SK-N-SH treated with all-trans-retinoic acid at 6 μM for 48 hours (cell line): ENCODE measurements around the gene TCERG1.

Experiments used
- ATAC-seq: fragments of 200-7000 bp; cut with Tn5 transposase; 3 replicates; pipeline ENCODE4 v1.9.1; 2020; ENCODE audit warnings: mild to moderate bottlenecking, moderate library complexity
- ARNTL ChIP-seq: fragments of 450-650 bp; formaldehyde crosslinking; IDR thresholded peaks from 2 replicates; pipeline ENCODE4 v1.5.0; 2020; ENCODE audit warnings: low read depth, mild to moderate bottlenecking, moderate library complexity, borderline replicate concordance
- BACH2 ChIP-seq: fragments of 250-450 bp; sonication (Bioruptor Pico); IDR thresholded peaks from 2 replicates; pipeline ENCODE4 v1.9.0; 2021; ENCODE audit warnings: mild to moderate bottlenecking, borderline replicate concordance
- GLIS3 ChIP-seq: fragments of 250-450 bp; sonication (Bioruptor Pico); IDR thresholded peaks from 2 replicates; pipeline ENCODE4 v1.5.0; 2020; ENCODE audit warnings: mild to moderate bottlenecking, moderate library complexity
- ISL1 ChIP-seq: fragments of 250-450 bp; sonication (Bioruptor Pico); IDR thresholded peaks from 2 replicates; pipeline ENCODE4 v2.1.2; 2022; ENCODE audit warnings: mild to moderate bottlenecking, moderate library complexity
- OSR1 ChIP-seq: fragments of 250-450 bp; sonication (Bioruptor Pico); IDR thresholded peaks from 2 replicates; pipeline ENCODE4 v1.8.0; 2022; ENCODE audit warnings: moderate library complexity, mild to moderate bottlenecking, inconsistent platforms
- RARB ChIP-seq: fragments of 250-450 bp; sonication (Bioruptor Pico); IDR thresholded peaks from 2 replicates; pipeline ENCODE4 v1.8.0; 2021; ENCODE audit warnings: mild to moderate bottlenecking, moderate library complexity
- SNAI2 ChIP-seq: fragments of 250-450 bp; sonication (Bioruptor Pico); IDR thresholded peaks from 2 replicates; pipeline ENCODE4 v1.5.0; 2020; ENCODE audit warnings: mild to moderate bottlenecking, moderate library complexity
- TCF4 ChIP-seq: fragments of 250-450 bp; sonication (Bioruptor Pico); IDR thresholded peaks from 2 replicates; pipeline ENCODE4 v1.8.0; 2021; ENCODE audit warnings: mild to moderate bottlenecking, moderate library complexity, borderline replicate concordance
- TOX ChIP-seq: fragments of 250-450 bp; sonication (Bioruptor Pico); IDR thresholded peaks from 2 replicates; pipeline ENCODE4 v1.8.0; 2021; ENCODE audit warnings: mild to moderate bottlenecking, moderate library complexity, borderline replicate concordance
- TSHZ2 ChIP-seq: fragments of 250-450 bp; sonication (Bioruptor Pico); IDR thresholded peaks from 2 replicates; pipeline ENCODE4 v1.5.0; 2020; ENCODE audit warnings: mild to moderate bottlenecking, moderate library complexity
- ZC3H10 ChIP-seq: fragments of 250-450 bp; sonication (Bioruptor Pico); IDR thresholded peaks from 2 replicates; pipeline ENCODE4 v1.5.1; 2021; ENCODE audit warnings: mild to moderate bottlenecking, moderate library complexity
- ZNF565 ChIP-seq: fragments of 450-650 bp; formaldehyde crosslinking; conservative IDR thresholded peaks from 2 replicates; pipeline ENCODE4 v1.5.0; 2020; ENCODE audit warnings: low read depth, mild to moderate bottlenecking, moderate library complexity
- ZNF70 ChIP-seq: fragments of 450-650 bp; formaldehyde crosslinking; IDR thresholded peaks from 2 replicates; pipeline ENCODE4 v1.5.0; 2020; ENCODE audit warnings: mild to moderate bottlenecking, moderate library complexity
- ZNF8 ChIP-seq: fragments of 450-650 bp; formaldehyde crosslinking; IDR thresholded peaks from 2 replicates; pipeline ENCODE4 v1.5.0; 2020; ENCODE audit warnings: mild to moderate bottlenecking, moderate library complexity
- TF ChIP-seq, protein P1 (sequence below): fragments of 250-450 bp; sonication (Bioruptor Pico); IDR thresholded peaks from 2 replicates; pipeline ENCODE4 v1.5.1; 2020; ENCODE audit warnings: low read depth, mild to moderate bottlenecking, moderate library complexity
- TF ChIP-seq, protein P2 (sequence below): fragments of 250-450 bp; sonication (Bioruptor Pico); IDR thresholded peaks from 2 replicates; pipeline ENCODE4 v1.8.0; 2020; ENCODE audit warnings: mild to moderate bottlenecking, moderate library complexity, borderline replicate concordance
- TF ChIP-seq, protein P3 (sequence below): fragments of 250-450 bp; sonication (Bioruptor Pico); IDR thresholded peaks from 2 replicates; pipeline ENCODE4 v1.5.1; 2021; ENCODE audit warnings: mild to moderate bottlenecking, moderate library complexity

Gene TCERG1

DNA sequence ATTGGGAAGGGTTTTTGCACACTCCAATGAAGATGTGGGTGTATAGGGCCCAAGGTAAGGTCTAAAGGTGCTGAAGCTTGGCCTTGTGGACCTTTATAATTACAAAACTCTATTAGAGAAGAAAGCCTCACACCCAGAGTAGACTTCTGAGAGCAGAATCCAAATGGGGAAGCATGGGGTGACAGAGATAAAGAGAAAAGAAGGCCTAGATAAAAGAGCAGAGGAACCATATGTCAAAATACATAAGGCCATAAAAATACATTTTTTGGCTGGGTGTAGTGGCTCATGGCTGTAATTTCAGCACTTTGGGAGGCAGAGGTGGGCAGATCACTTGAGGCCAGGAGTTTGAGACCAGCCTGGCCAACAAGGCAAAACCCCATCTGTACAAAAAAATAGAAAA is 27.4 kb upstream of the TCERG1 start:
- no peak for TF ChIP-seq SNAI2 (CRISPR knock-in tag)
- ATAC-seq: no peak

GRCh38 chr5:146425023-146425422 is 22.1 kb upstream of the TCERG1 start:
- no peak for ATAC-seq
- TF ChIP-seq GLIS3 (CRISPR knock-in tag): no peak
- no peak for TF ChIP-seq TOX (CRISPR knock-in tag)
- TF ChIP-seq, protein P1, sequence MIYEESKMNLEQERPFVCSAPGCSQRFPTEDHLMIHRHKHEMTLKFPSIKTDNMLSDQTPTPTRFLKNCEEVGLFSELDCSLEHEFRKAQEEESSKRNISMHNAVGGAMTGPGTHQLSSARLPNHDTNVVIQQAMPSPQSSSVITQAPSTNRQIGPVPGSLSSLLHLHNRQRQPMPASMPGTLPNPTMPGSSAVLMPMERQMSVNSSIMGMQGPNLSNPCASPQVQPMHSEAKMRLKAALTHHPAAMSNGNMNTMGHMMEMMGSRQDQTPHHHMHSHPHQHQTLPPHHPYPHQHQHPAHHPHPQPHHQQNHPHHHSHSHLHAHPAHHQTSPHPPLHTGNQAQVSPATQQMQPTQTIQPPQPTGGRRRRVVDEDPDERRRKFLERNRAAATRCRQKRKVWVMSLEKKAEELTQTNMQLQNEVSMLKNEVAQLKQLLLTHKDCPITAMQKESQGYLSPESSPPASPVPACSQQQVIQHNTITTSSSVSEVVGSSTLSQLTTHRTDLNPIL: no peak
- no peak for TF ChIP-seq SNAI2 (CRISPR knock-in tag)

DNA sequence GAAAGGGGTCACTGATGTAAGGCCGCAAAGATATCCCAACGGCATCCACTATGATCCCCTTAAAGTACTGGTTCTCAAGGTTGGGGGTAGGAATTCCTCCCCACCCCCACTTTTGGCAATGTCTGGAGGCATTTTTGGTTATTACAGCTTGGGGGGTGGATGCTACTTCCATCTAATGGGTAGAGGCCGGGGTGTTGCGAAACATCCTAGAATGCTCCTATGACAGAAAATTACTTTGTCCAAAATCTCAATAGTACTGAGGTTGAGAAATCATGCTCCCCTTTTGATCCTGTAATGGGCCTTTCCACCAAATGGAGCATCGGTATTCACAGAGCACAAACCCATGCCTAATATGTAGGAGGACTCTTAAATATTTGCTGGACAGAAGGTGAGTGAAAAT is 20.8 kb upstream of the TCERG1 start:
- TF ChIP-seq ISL1: no peak
- no peak for TF ChIP-seq ZNF565 (CRISPR knock-in tag)
- no peak for TF ChIP-seq ZC3H10 (CRISPR knock-in tag)
- TF ChIP-seq ARNTL (CRISPR knock-in tag): no peak
- no peak for TF ChIP-seq GLIS3 (CRISPR knock-in tag)
- TF ChIP-seq, protein P1: no peak
- TF ChIP-seq RARB (CRISPR knock-in tag): no peak
- no peak for TF ChIP-seq BACH2
- TF ChIP-seq ZNF70 (CRISPR knock-in tag): no peak
- no peak for TF ChIP-seq ZNF8 (CRISPR knock-in tag)
- no peak for ATAC-seq

- ATAC-seq: peak; percentile 92
- TF ChIP-seq ZNF565 (CRISPR knock-in tag) (no peak), ZNF8 (CRISPR knock-in tag) (no peak)
- TF ChIP-seq, all 23 proteins: peak for 0
Measured at GRCh38 chr5:146426853-146427618, 20.1 kb upstream of the TCERG1 start.

- TF ChIP-seq TCF4 (CRISPR knock-in tag) (no peak), OSR1 (CRISPR knock-in tag) (no peak), ZC3H10 (CRISPR knock-in tag) (no peak)
- TF ChIP-seq, protein P2, sequence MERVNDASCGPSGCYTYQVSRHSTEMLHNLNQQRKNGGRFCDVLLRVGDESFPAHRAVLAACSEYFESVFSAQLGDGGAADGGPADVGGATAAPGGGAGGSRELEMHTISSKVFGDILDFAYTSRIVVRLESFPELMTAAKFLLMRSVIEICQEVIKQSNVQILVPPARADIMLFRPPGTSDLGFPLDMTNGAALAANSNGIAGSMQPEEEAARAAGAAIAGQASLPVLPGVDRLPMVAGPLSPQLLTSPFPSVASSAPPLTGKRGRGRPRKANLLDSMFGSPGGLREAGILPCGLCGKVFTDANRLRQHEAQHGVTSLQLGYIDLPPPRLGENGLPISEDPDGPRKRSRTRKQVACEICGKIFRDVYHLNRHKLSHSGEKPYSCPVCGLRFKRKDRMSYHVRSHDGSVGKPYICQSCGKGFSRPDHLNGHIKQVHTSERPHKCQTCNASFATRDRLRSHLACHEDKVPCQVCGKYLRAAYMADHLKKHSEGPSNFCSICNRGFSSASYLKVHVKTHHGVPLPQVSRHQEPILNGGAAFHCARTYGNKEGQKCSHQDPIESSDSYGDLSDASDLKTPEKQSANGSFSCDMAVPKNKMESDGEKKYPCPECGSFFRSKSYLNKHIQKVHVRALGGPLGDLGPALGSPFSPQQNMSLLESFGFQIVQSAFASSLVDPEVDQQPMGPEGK (CRISPR knock-in tag): no peak
- ATAC-seq: peak; percentile 53
Measured at GRCh38 chr5:146427619-146427997, 19.5 kb upstream of the TCERG1 start.

DNA sequence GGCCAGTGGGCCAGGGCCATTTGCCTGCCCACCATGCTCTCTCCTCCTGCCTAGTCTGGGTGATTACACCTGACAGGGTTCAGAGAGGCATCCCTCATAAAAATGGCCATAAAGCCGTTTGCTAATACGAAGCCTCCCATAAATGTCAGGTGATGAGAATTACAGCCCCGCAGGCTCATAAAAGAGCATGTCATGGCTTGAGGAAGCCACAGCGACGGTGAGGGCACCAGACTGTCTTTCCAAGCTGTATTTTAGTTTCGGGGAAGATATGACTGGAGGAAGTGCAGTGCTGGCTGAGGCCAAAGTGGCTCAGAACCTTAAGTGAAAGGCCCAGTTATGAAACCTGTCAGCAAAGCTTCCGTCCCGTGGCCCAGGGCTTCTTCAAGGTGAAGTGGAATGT is 18.5 kb upstream of the TCERG1 start:
- TF ChIP-seq ZNF8 (CRISPR knock-in tag): no peak
- no peak for TF ChIP-seq ZC3H10 (CRISPR knock-in tag)
- TF ChIP-seq, protein P1: no peak
- no peak for TF ChIP-seq ISL1
- no peak for ATAC-seq

GRCh38 chr5:146440353-146440752 is 6.8 kb upstream of the TCERG1 start:
- no peak for ATAC-seq
- no peak for TF ChIP-seq ZNF70 (CRISPR knock-in tag)
- no peak for TF ChIP-seq ISL1
- TF ChIP-seq, protein P2 (CRISPR knock-in tag): no peak
- TF ChIP-seq ZNF565 (CRISPR knock-in tag): no peak
- TF ChIP-seq SNAI2 (CRISPR knock-in tag): no peak
- no peak for TF ChIP-seq ZNF8 (CRISPR knock-in tag)
- TF ChIP-seq, protein P3, sequence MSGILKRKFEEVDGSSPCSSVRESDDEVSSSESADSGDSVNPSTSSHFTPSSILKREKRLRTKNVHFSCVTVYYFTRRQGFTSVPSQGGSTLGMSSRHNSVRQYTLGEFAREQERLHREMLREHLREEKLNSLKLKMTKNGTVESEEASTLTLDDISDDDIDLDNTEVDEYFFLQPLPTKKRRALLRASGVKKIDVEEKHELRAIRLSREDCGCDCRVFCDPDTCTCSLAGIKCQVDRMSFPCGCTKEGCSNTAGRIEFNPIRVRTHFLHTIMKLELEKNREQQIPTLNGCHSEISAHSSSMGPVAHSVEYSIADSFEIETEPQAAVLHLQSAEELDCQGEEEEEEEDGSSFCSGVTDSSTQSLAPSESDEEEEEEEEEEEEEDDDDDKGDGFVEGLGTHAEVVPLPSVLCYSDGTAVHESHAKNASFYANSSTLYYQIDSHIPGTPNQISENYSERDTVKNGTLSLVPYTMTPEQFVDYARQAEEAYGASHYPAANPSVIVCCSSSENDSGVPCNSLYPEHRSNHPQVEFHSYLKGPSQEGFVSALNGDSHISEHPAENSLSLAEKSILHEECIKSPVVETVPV (CRISPR knock-in tag): no peak
- TF ChIP-seq GLIS3 (CRISPR knock-in tag): no peak
- TF ChIP-seq TSHZ2 (CRISPR knock-in tag): no peak
